ENCODE measurements around the gene TENM4.

TENM4 gene

DNA sequence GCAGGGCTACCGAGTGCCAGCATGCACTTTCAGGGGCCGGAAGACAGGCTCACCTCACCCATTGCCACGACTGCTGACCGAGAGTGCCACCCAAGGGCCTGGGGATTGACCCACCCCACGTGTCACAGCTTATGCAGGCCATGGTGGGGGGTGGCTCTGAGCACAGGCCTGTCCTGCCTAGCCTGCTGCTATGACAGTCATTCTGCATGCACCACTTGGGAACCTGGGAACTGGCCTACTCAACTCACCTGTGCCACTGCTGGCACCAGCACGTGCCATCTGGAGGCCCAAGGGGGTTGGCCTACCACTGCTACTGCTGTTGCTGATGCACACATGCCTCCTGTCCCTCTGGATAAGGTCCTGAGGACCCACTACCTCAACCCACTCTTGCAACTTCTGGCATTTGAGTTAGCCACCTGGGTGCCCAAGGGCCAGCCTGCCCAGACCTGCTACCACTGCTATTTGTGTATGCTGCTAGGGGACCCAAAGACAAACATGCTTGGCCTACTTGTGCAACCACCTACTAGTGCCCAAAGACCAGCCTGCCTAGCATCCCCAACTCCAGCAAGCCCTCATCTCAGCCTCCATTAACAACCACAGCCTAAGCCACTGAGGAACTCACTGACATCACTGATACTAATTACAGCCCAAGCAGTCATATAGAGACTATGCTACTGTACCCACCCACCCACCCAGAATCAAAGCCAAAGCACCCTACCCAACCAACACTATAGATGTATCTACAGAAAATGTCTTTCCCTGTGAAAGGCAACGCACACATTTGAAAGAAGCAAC, 807.1 kb downstream of the TENM4 start:
- TF ChIP-seq REST (IDR thresholded peaks at IDR 0.05; ENCODE audit: low read depth) (no peak), EGR1 (IDR thresholded peaks at IDR 0.05) (no peak), NFIC (IDR thresholded peaks at IDR 0.05) (no peak), TAF1 (IDR thresholded peaks at IDR 0.05; ENCODE audit: low read depth) (no peak), ZBTB7A (IDR thresholded peaks at IDR 0.05; ENCODE audit: low read depth) (no peak)
- TF ChIP-seq, protein P1, sequence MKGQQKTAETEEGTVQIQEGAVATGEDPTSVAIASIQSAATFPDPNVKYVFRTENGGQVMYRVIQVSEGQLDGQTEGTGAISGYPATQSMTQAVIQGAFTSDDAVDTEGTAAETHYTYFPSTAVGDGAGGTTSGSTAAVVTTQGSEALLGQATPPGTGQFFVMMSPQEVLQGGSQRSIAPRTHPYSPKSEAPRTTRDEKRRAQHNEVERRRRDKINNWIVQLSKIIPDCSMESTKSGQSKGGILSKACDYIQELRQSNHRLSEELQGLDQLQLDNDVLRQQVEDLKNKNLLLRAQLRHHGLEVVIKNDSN (IDR thresholded peaks at IDR 0.05), result no peak

GRCh38 chr11:78630561-78631303, 810.1 kb downstream of the TENM4 start:
- no peak for TF ChIP-seq EP300 (IDR thresholded peaks at IDR 0.05; ENCODE audit: borderline replicate concordance)
- peak; percentile 13; the same call in 1 of the 2 replicates for TF ChIP-seq RAD21 (IDR thresholded peaks at IDR 0.05; ENCODE audit: low read depth)

DNA sequence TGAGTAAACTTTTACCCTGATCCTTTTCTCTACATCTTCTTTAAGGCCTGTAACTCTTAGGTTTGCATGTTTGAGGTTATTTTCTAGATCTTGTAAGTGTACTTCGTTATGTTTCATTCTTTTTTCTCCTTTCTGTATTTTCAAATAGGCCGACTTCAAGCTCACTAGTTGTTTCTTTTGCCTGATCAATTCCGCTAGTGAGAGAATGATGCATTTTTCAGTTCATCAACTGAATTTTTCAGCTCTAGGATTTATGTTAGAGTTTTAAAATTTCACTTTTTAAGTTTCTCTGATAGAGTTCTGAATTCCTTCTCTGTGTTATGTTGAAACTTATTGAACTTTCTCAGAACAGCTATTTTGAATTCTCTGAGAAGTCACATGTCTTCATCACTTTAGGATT, 810.7 kb downstream of the TENM4 start:
- no peak for TF ChIP-seq RAD21 (IDR thresholded peaks at IDR 0.05; ENCODE audit: low read depth)
- TF ChIP-seq CREB1 (IDR thresholded peaks at IDR 0.05; ENCODE audit: low read depth), result no peak
- TF ChIP-seq, protein P2, sequence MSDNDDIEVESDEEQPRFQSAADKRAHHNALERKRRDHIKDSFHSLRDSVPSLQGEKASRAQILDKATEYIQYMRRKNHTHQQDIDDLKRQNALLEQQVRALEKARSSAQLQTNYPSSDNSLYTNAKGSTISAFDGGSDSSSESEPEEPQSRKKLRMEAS (IDR thresholded peaks at IDR 0.05), result no peak
- no peak for TF ChIP-seq TAF1 (IDR thresholded peaks at IDR 0.05; ENCODE audit: low read depth)

DNA sequence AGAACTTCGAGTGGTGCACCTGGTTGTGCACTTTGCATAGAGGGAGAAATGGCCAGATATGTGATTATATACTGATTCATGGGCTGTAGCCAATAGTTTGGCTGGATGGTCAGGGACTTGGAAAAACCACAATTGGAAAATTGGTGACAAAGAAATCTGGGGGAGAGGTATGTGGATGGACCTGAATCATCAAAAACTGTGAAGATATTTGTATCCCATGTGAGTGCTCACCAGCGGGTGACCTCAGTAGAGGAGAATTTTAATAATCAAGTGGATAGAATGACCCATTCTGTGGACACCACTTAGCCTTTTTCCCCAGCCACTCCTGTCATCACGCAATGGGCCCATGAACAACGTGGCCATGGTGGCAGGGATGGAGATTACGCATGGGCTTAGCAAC, 818.2 kb downstream of the TENM4 start:
- TF ChIP-seq TEAD4 (IDR thresholded peaks at IDR 0.05) (no peak), EGR1 (IDR thresholded peaks at IDR 0.05) (no peak), RAD21 (IDR thresholded peaks at IDR 0.05; ENCODE audit: low read depth) (no peak), CEBPB (IDR thresholded peaks at IDR 0.05) (no peak), EP300 (IDR thresholded peaks at IDR 0.05; ENCODE audit: borderline replicate concordance) (no peak), FOXM1 (IDR thresholded peaks at IDR 0.05; ENCODE audit: borderline replicate concordance, low read depth) (no peak), NFIC (IDR thresholded peaks at IDR 0.05) (no peak), YY1 (IDR thresholded peaks at IDR 0.05; ENCODE audit: low read depth) (no peak)
- TF ChIP-seq, protein P2 (IDR thresholded peaks at IDR 0.05), result no peak
- TF ChIP-seq, protein P1 (IDR thresholded peaks at IDR 0.05), result no peak

DNA sequence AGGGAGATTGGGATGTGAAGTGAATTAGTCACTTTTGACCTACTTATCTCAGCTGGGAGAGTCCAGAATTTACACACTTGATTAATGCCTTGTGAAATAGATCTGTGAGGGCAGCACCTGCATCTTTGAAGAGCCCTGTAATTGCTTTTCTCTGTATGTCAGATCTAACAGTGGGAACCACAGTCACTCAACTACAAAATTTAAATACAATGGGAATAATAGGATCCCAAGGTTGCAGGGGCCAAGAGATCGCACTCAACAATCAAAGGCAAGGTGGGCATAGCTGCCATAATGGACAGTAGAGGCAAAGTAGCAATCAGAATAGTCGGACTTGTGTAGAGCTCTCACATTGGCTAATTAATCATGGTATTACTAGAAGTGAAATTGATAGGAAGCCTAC, 820.7 kb downstream of the TENM4 start:
- TF ChIP-seq TEAD4 (IDR thresholded peaks at IDR 0.05) (no peak), YY1 (IDR thresholded peaks at IDR 0.05; ENCODE audit: low read depth) (no peak), EP300 (IDR thresholded peaks at IDR 0.05; ENCODE audit: borderline replicate concordance) (no peak), TCF12 (IDR thresholded peaks at IDR 0.05; ENCODE audit: low read depth) (no peak), FOXM1 (IDR thresholded peaks at IDR 0.05; ENCODE audit: borderline replicate concordance, low read depth) (no peak), EGR1 (IDR thresholded peaks at IDR 0.05) (no peak), CEBPB (IDR thresholded peaks at IDR 0.05) (no peak), RAD21 (IDR thresholded peaks at IDR 0.05; ENCODE audit: low read depth) (no peak), REST (IDR thresholded peaks at IDR 0.05; ENCODE audit: low read depth) (no peak), NFIC (IDR thresholded peaks at IDR 0.05) (no peak), TAF1 (IDR thresholded peaks at IDR 0.05; ENCODE audit: low read depth) (no peak), ZBTB7A (IDR thresholded peaks at IDR 0.05; ENCODE audit: low read depth) (no peak), CREB1 (IDR thresholded peaks at IDR 0.05; ENCODE audit: low read depth) (no peak)
- TF ChIP-seq, protein P2 (IDR thresholded peaks at IDR 0.05), result no peak
- TF ChIP-seq, protein P1 (IDR thresholded peaks at IDR 0.05), result no peak

Data from Ishikawa (cell line).